Activated CD4-positive, alpha-beta T cell treated with anti-CD3 and anti-CD28 coated beads, Interleukin-2, Interleukin-6, amounts not matched to agents 100 ng/mL and 50 ng/mL, durations not matched to agents 16 hours and 8 hours (primary cell): Measurements from ENCODE around the gene OR2J1.
"Not testable (repeated sequence)": the region's sequence is repeated elsewhere in the genome, so short reads cannot be mapped to it uniquely, and the experiment has no call there.

Source experiments
- DNase-seq: peaks from one replicate; pipeline ENCODE4 v3.0.0-alpha.2; 2020

Gene OR2J1

DNA sequence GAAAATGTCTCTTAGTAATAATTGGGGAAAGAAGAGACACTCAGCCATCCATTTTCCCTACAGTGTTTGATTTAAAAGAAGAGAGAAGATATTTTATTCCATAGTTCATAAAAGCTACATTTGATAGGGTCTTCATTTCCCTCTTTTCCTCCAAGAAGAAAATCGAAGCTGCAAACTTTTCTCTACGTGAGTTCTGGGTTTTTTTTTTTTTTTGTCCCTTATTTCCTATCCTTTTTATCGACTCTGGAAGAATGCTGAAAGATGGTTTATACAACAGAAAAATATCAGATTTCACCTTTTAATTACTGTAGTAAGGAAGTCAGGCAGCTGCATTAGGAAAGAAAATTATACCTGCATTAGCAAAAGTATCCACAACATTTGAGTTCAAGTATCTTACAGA is at the start of gene OR2J1:
Gene OR2J1, plus strand, starts transcription at position 301 of the 400 bp plus-strand sequence. CDS start 1,453 bp downstream, outside the sequence.
- no peak for DNase-seq

DNA sequence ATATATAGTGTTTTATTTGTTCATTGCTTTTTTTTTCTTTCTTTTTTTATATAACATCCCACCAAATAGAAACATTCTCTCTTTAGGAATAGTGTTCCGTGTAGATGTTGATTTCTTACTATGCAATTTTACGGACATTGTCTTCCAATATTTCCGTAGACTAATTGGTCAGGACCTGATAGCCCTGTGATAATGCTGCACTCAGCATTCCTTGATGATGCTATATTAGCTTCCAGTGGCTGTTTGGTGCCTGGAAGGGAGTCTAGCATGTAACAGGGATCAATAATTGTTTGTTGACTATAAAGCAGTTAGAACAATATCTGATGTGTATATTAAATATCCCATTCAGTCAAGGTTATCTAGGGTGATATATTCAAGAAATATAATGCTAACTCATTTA is 47.6 kb upstream of the OR2J1 start:
- DNase-seq = no peak

DNA sequence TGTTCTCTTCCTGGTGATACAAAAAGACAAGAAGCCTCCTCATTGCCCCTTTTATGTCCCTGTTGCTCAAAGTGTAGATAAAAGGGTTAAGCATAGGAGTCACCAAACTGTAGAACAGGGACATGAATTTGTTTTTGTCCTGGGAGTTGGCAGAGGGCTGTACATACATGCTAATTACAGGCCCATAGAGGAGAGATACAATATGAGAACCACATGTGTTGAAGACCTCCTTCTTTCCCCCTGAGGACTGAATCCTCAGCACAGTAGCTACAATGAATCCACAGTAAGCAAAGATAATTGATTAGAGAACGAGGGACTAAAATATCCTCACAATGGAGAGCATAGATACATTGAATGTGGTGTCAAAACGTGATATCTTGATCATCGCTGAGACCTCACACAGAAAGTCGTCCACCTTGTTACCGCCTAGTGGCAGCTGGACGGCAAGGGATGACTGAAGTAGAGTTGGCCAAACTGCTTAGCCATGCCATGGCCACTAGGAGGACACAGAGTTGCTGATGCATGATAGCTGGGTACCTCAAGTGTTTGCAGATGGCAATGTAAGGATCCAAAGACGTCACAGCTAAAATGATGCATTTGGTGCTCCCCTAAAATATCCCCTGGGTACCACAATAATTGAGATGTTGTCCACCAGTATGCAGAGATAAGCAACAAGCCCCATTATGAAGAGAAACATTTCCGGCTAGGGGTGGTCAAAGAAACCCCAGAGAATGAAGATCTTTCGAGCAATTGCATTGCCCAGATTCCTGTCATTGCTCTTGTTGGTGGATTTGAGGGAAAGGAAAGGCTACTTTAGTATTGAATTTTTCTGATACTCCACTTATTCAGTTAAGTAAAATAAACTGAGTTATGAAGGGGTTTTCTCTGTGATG is 27.2 kb upstream of the OR2J1 start:
- peak; percentile 21 for DNase-seq

DNA sequence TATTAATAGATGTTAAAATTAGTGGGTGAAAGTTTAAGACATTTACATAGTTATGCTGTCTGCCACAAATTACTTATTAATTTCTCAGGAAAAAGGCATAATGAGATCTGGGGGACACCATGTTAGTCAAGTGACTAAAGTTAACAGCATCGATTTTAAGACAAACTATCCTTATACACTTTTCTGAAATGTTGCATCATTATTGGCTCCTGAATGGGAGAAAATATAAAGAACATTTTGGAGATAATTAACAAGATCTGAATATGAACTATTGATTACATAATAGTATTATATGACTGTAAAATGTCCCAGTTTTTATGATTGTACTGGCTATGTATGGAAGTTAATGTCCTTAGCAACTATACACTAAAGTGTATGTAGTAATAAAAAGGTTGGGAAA is 20.1 kb upstream of the OR2J1 start:
- DNase-seq = no peak

DNA sequence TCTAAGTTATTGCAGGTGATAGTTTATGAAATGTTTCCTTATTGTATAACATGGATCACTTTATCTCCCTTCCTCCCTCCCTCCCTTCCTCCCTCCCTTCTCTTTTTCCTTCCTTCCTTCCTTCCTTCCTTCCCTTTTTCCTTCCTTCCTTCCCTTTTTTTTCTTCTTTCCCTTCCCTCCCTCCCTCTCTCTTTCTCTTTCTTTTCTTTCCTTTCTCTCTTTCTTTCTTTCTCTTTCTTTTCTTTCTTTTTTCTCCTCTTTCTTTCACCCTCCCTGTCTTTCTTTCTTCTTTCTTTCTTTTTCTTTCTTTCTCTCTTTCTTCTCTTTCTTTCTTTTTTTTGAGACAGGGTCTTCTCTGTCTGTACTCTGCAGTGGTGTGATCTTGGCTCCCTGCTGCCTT is 18.0 kb upstream of the OR2J1 start:
- no peak for DNase-seq

DNA sequence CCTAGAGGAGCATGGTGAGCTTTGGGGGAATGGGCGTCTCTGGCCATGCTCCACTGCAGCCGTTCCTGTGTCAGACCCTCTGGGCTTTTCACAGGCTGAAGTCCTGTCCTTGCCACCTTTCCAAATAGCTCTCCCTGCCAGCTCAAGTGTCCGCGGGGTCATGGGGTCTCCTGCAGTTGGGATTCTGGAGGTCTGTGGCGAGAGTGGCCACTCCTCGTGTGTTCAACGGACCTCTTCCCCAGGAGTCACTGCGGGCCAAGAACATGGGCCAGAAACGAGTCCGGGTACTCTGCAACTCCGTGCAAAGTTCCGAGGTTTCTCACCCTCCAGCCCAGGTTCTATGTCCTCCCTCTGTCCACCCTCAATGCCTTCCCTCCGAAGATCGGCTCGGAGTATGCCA is 16.8 kb upstream of the OR2J1 start:
- no peak for DNase-seq

DNA sequence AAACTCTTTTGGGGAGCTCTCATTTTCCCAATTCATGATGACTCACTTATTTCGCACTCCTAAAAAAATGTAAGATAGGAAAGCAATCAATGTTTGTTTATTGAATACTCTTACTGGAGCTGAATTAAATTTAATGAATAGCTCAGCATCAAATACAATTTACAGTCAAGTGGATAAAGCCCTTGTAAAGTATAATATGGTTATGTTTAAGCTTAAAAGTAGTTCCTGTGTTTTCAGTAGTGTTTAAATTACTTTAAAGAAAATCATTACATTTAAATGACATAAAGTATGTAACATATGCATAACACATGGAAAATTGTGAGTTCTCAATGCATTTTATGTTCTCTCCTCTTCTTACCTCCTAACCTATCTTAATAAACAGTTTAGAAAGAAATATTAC is 12.1 kb upstream of the OR2J1 start, which contains the start of gene OR2B3:
Gene OR2B3, minus strand, starts transcription at position 101 of the 400 bp plus-strand sequence. Its CDS starts 65 bp downstream, at position 36.
- no peak for DNase-seq

DNA sequence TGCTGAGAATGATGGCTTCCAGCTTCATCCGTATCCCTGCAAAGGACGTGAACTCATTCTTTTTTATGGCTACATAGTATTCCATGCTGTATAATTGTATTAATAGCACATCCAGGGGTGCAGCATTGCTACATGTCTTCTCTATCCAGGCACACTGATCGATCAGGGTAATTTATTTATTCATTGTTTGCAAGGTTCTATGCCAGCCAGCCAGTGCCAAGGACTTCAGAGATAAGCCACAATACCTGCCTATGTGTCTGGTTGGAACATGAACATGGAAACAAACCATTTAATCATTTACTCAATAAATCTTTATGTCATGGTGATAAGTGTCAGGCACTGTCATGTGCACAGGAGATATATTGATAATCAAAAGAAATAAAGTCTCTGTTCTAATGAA is 6.3 kb upstream of the OR2J1 start:
- DNase-seq = no peak

DNA sequence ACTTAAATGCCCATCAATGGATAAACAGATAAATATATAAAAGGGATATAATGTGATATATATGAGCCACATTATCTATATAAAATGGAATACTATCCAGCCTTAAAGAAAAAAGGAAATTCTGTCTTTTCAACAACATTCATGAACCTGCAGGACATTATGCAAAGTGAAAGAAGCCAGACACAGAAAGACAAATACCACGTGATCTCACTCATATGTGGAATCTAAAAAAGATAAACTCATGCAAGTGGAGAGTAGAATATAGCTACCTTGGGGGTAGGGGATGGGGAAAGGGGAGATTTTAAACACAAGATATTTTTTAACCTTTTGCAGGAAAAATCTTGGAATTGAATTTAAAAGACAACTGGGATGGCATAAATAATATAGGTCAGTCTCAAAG is 1.5 kb upstream of the OR2J1 start:
- no peak for DNase-seq

DNA sequence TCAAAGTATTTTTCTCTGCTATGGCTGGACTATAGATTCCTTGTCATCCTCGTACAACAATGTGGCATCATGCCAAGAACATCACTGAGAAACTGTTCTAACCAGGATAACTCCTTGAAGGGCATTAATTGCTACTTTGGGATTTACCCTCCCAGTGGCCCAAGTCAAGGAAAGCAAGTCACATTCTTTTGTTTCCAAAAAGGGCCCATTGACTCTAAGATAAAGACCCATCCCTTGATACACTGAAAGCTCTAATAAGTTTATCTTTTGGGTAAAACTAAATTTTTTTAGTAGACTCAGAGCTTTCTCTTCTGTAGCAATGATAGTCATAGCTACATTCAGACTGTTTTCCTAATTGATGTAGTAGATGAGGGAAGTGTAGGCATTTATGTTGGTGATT is 8.5 kb downstream of the OR2J1 start, which contains the start of gene OR2J3:
Gene OR2J3, plus strand, starts transcription at position 301 of the 400 bp plus-strand sequence. CDS start 3,833 bp downstream, outside the sequence.
- DNase-seq = no peak

DNA sequence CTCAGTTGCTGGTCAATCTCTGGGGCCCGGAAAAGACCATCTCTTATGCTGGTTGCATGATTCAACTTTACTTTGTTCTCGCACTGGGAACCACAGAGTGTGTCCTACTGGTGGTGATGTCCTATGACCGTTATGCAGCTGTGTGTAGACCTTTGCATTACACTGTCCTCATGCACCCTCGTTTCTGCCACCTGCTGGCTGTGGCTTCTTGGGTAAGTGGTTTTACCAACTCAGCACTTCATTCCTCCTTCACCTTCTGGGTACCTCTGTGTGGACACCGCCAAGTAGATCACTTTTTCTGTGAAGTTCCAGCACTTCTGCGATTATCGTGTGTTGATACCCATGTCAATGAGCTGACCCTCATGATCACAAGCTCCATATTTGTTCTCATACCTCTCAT is 12.8 kb downstream of the OR2J1 start:
- DNase-seq = no peak

DNA sequence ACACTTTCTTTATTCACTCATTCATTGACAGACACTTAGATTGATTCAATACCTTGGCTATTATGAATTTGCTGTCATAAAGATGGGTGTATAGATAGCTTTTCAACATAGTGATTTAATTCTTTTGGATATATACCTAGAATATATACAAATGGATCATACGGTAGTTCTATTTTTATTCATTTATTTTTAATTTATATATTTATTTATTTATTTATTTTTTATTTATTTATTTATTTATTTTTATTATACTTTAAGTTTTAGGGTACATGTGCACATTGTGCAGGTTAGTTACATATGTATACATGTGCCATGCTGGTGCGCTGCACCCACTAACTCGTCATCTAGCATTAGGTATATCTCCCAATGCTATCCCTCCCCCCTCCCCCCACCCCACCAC is 15.7 kb downstream of the OR2J1 start:
- DNase-seq = not testable (repeated sequence)

DNA sequence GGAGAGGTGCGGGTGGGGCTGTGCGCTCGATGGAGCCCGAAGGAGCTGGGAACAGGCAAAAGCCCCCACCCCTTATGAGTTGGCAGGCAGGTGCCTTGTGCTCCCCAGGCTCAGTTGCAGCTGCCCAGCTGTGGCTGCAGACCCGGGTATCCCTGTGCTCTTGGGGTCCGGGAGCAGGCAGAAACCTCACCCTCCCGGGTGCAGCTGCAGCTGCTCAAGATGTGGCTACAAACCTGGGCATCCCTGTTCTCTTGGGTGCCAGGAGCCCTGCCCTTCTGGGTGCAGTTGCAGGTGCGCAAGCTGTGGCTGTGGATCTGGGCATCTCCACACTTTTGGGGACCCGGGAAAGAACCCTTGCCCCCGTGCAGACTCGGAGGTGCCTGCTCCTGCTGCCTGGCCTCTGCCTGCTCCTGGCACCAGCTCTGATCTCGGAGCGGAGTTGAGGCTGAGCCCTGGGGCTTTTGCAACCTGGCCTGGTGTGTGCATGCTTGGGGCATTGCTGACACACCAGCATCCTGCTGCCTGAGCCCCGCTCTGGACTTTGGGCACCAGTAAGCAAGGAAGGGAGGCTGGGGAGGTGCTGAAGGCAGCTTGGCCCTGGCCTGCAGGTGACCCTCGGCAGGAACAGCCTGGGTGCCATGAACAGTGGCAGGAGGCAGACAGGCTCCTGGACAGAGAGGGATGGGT is 30.2 kb downstream of the OR2J1 start:
- DNase-seq = no peak

DNA sequence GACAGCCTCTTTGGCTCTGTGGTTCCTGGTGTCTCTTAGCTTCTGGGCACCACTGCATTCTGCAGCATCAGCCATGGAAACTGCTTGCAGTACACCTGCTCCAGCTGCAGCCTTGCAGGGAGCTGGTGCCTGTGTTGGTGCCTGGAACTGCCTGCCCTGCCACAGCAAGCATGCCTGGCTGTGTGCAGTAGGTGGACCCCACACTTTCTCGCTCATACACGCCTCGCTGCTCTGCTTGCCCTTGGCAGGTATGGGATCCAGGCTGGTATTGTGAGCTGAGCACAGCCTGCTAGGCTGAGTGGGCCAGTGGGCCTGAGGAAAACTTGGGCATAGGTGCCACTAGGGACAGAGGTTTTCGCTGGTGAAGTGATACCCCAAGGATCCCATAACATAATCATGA is 31.4 kb downstream of the OR2J1 start:
- DNase-seq = no peak

DNA sequence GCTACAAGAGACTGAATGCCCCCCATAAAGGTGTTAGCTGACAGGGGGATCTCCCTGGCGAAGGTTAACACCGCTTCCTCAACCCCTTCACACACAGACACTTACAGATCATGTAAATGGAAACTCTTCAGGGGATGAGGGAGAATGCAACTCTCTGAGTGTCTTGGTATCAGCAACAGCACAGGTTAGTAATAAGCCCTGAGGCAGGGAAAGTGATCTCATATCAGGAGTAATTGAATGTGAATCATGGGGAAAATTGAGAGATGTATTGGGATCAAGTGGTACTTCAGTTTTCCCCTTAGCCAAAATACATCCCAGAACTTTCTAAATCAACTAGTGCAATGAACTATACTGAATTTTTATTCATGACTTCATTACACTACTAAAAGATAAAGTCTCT is 32.4 kb downstream of the OR2J1 start:
- DNase-seq = no peak

DNA sequence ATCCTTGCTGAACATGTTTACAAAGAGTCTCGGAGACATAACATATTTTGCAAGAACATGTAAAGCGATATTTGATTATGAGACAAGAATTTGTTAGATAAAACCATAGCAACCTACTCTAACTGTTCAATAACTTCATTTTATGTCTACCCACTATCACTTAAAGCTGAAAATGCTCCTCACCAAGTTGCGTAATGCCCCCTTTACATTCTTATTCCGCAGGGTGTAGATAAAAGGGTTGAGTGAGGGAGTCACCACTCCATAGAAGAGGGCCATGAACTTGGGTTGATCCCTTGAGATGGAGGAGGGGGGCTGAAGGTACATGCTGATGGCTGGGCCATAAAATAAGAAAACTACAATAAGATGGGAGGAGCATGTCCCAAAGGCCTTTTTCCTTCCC is 38.4 kb downstream of the OR2J1 start:
- no peak for DNase-seq

DNA sequence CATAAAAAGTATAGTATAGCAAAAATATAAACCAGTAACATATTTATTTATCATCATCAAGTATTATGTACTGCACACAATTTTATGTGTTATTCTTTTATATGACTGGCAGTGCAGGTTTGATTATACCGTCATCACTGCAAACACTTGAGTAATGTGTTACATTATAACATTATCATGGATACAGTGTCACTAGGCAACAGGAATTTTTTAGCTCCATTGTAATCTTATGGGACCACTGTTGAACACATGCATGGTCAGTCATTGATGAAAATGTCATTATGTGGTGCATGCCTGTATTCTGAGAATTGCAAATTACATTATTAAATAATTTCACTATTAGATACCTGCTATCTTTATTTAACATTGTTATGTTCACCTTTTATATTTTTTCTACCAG is 42.3 kb downstream of the OR2J1 start:
- no peak for DNase-seq

DNA sequence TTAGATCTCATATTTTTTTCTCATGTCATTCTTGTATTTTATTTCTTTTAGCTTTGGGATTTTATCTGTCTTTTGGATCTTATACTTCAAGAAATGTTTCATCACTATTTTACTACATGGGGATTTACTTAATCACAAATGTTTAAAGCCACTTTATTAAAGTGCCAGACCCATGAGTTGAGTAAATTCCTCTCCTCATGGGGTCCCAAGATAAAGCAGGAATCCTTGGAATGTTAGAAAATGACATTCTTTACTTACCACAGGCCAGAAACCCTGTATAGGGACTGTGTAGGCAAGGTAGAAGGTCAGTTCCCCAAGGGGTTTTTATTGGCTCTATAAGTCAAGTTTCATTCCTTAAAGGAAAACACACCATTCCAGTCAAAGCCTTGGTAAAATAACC is 43.0 kb downstream of the OR2J1 start:
- no peak for DNase-seq

DNA sequence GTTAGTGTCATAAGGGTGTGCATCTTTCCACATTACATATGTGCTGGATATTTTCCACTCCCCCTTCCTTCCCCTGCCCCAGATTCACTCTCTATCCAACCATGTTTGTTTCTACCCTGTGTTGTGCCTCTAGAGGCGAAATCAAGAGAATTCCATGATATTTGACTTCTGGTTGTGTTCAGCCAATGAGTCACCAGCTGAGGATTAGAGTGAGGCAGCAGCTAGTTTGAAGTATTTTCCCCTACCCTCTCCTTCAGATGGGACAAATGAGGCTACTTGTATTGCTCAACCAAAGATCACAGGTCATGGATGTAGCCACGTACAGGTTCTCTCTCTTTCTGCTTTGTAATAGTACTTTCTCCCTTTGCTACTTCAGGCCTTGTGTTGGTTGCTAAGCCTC is 46.9 kb downstream of the OR2J1 start:
- no peak for DNase-seq

DNA sequence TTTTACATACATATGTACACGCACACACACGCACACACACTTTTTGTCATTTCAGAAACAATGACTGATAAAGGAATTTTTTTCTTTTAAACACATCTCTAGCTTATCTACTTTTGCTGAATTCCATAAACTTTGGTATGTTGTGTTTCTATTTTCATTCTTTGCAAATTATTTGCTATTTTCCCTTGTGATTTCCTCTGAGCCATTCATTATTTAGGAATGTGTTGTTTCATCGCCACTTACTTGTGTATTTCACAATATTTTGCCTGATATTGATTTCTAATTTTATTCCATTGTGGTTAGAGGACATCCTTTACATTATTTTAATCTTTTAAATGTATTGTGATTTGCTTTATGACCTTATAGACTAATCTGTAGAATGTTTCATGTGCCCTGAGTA is 47.8 kb downstream of the OR2J1 start:
- no peak for DNase-seq

DNA sequence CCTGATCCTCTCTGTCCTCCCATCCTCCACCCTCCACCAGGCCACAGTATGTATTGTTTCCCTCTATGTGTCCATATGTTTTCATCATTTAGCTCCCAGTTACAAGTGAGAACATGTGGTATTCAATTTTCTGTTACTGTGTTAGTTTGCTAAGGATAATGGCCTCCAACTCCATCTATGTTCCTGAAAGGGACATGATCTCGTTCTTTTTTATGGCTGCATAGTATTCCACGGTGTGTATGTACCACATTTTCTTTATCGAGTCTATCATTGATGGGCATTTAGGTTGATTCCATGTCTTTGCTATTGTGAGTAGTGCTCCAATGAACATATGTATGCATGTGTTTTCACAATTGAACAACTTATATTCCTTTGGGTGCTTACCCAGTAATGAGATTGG is 50.2 kb downstream of the OR2J1 start:
- DNase-seq = not testable (repeated sequence)
